ENCODE data around the gene DCD. TPM values are rescaled to one million over a fixed set of nuclear protein-coding genes. Genes with fewer than 3 reads are reported as not detected.

DCD gene
- total RNA-seq, 1 donor from 2014 or later, result not detected

- no peak for DNase-seq
- Mint-ChIP-seq H3K36me3 (ENCODE audit: unreplicated experiment) (peaks cover 1% of the 10 kb centered on the region), H3K27me3 (ENCODE audit: unreplicated experiment) (peaks cover 6% of the 10 kb centered on the region), H3K4me3 (ENCODE audit: unreplicated experiment) (no peak overlapping the region), H3K4me1 (ENCODE audit: low read depth, unreplicated experiment) (no peaks in the 10 kb centered on the region), H3K9me3 (ENCODE audit: unreplicated experiment) (no peaks in the 10 kb centered on the region), H3K27ac (ENCODE audit: unreplicated experiment) (no peak overlapping the region)
- no peak for TF ChIP-seq CTCF (IDR thresholded peaks at IDR 0.05; ENCODE audit: partially characterized antibody, unreplicated experiment)
Observed at GRCh38 chr12:54612225-54612750, 35.9 kb downstream of the DCD start.

GRCh38 chr12:54611715-54612149 lies 36.4 kb downstream of the DCD start:
- Mint-ChIP-seq H3K27me3 (ENCODE audit: unreplicated experiment) (peaks cover 6% of the 10 kb centered on the region), H3K4me1 (ENCODE audit: low read depth, unreplicated experiment) (no peaks in the 10 kb centered on the region)
- no peak for DNase-seq

GRCh38 chr12:54608769-54609168 lies 39.4 kb downstream of the DCD start:
- no peak for TF ChIP-seq CTCF (IDR thresholded peaks at IDR 0.05; ENCODE audit: partially characterized antibody, unreplicated experiment)
- peaks cover 5% of the 10 kb centered on the region for H3K27me3 Mint-ChIP-seq (ENCODE audit: unreplicated experiment)
- H3K4me1 Mint-ChIP-seq (ENCODE audit: low read depth, unreplicated experiment), result no peaks in the 10 kb centered on the region

More at GRCh38 chr12:54611715-54612149, 36.4 kb downstream of the DCD start:
- no peak for TF ChIP-seq CTCF (IDR thresholded peaks at IDR 0.05; ENCODE audit: partially characterized antibody, unreplicated experiment)
- Mint-ChIP-seq H3K27ac (ENCODE audit: unreplicated experiment) (no peak overlapping the region), H3K4me3 (ENCODE audit: unreplicated experiment) (no peak overlapping the region), H3K36me3 (ENCODE audit: unreplicated experiment) (peaks cover 5% of the 10 kb centered on the region), H3K9me3 (ENCODE audit: unreplicated experiment) (peaks cover 1% of the 10 kb centered on the region)

GRCh38 chr12:54608156-54608555 lies 40.0 kb downstream of the DCD start:
- no peak overlapping the region for H3K4me3 Mint-ChIP-seq (ENCODE audit: unreplicated experiment)
- no peak overlapping the region for H3K27ac Mint-ChIP-seq (ENCODE audit: unreplicated experiment)
- peaks cover 5% of the 10 kb centered on the region for H3K36me3 Mint-ChIP-seq (ENCODE audit: unreplicated experiment)
- no peaks in the 10 kb centered on the region for H3K4me1 Mint-ChIP-seq (ENCODE audit: low read depth, unreplicated experiment)
- TF ChIP-seq CTCF (IDR thresholded peaks at IDR 0.05; ENCODE audit: partially characterized antibody, unreplicated experiment), result no peak
- H3K9me3 Mint-ChIP-seq (ENCODE audit: unreplicated experiment), result peaks cover 5% of the 10 kb centered on the region
- peaks cover 5% of the 10 kb centered on the region for H3K27me3 Mint-ChIP-seq (ENCODE audit: unreplicated experiment)
- no peak for DNase-seq

More at GRCh38 chr12:54608769-54609168, 39.4 kb downstream of the DCD start:
- Mint-ChIP-seq H3K27ac (ENCODE audit: unreplicated experiment) (no peak overlapping the region), H3K36me3 (ENCODE audit: unreplicated experiment) (peaks cover 5% of the 10 kb centered on the region), H3K9me3 (ENCODE audit: unreplicated experiment) (peaks cover 4% of the 10 kb centered on the region), H3K4me3 (ENCODE audit: unreplicated experiment) (no peak overlapping the region)
- no peak for DNase-seq

GRCh38 chr12:54606556-54606955 lies 41.6 kb downstream of the DCD start:
- Mint-ChIP-seq H3K36me3 (ENCODE audit: unreplicated experiment) (peaks cover 5% of the 10 kb centered on the region), H3K9me3 (ENCODE audit: unreplicated experiment) (peaks cover 8% of the 10 kb centered on the region), H3K4me3 (ENCODE audit: unreplicated experiment) (no peak overlapping the region), H3K4me1 (ENCODE audit: low read depth, unreplicated experiment) (peaks cover 7% of the 10 kb centered on the region), H3K27me3 (ENCODE audit: unreplicated experiment) (peaks cover 5% of the 10 kb centered on the region), H3K27ac (ENCODE audit: unreplicated experiment) (no peak overlapping the region)
- TF ChIP-seq CTCF (IDR thresholded peaks at IDR 0.05; ENCODE audit: partially characterized antibody, unreplicated experiment), result no peak
- no peak for DNase-seq

Data from glutamatergic neuron (in vitro differentiated cells).